ENCODE results near the gene FAM120A.
"Not testable (repeated sequence)": the region's sequence is repeated elsewhere in the genome, so short reads cannot be mapped to it uniquely, and the experiment has no call there.

Gene FAM120A

GRCh38 chr9:93473411-93473810 is 21.9 kb downstream of the FAM120A start:
- no peak for DNase-seq

- no peak for DNase-seq
Measured at GRCh38 chr9:93475108-93475507, 23.6 kb downstream of the FAM120A start.

GRCh38 chr9:93475856-93476255 is 24.4 kb downstream of the FAM120A start:
- DNase-seq: no peak

GRCh38 chr9:93476924-93477323 is 25.4 kb downstream of the FAM120A start:
- DNase-seq: no peak

- no peak for DNase-seq
Measured at GRCh38 chr9:93477397-93477796, 25.9 kb downstream of the FAM120A start.

GRCh38 chr9:93479726-93480125 is 28.2 kb downstream of the FAM120A start:
- DNase-seq: no peak

- DNase-seq: no peak
Measured at GRCh38 chr9:93480262-93480661, 28.8 kb downstream of the FAM120A start.

GRCh38 chr9:93480728-93481324 is 29.3 kb downstream of the FAM120A start:
- DNase-seq: no peak

- DNase-seq: no peak
Measured at GRCh38 chr9:93483497-93483896, 32.0 kb downstream of the FAM120A start.

- no peak for DNase-seq
Measured at GRCh38 chr9:93486268-93486667, 34.8 kb downstream of the FAM120A start.

GRCh38 chr9:93488244-93488643 is 36.8 kb downstream of the FAM120A start:
- no peak for DNase-seq

- DNase-seq: no peak
Measured at GRCh38 chr9:93491593-93492232, 40.2 kb downstream of the FAM120A start.

- no peak for DNase-seq
Measured at GRCh38 chr9:93492327-93492726, 40.8 kb downstream of the FAM120A start.

- DNase-seq: no peak
Measured at GRCh38 chr9:93493949-93494348, 42.5 kb downstream of the FAM120A start.

GRCh38 chr9:93496285-93496684 is 44.8 kb downstream of the FAM120A start:
- DNase-seq: no peak

GRCh38 chr9:93500571-93501298 is 49.2 kb downstream of the FAM120A start:
- DNase-seq: no peak

GRCh38 chr9:93501406-93501805 is 49.9 kb downstream of the FAM120A start:
- DNase-seq: no peak

- DNase-seq: no peak
Measured at GRCh38 chr9:93503381-93503780, 51.9 kb downstream of the FAM120A start.

- DNase-seq: no peak
Measured at GRCh38 chr9:93505541-93506132, 54.2 kb downstream of the FAM120A start.

GRCh38 chr9:93507768-93508167 is 56.3 kb downstream of the FAM120A start:
- DNase-seq: no peak

- DNase-seq: no peak
Measured at GRCh38 chr9:93508207-93508606, 56.7 kb downstream of the FAM120A start.

GRCh38 chr9:93509084-93509483 is 57.6 kb downstream of the FAM120A start:
- no peak for DNase-seq

GRCh38 chr9:93510041-93510440 is 58.6 kb downstream of the FAM120A start:
- DNase-seq: no peak

- DNase-seq: not testable (repeated sequence)
Measured at GRCh38 chr9:93511228-93511627, 59.7 kb downstream of the FAM120A start.

Data from CD4-positive, alpha-beta T cell treated with Interleukin-4 for 4 hours (primary cell).